GM12878 (cell line): ENCODE results near the gene COPS8. TPM values are rescaled to one million over a fixed set of nuclear protein-coding genes. Genes with fewer than 3 reads are reported as not detected.

Experiments used
- ATAC-seq: fragments of 200-7000 bp; cut with Tn5 transposase; 3 replicates; pipeline ENCODE4 v1.9.1; 2020; ENCODE audit warnings: mild to moderate bottlenecking, moderate library complexity
- BruUV-seq: library from RNA; stranded (reverse); fragments of 400-500 nt; replicated peaks from 2 replicates; lab custom pipeline; 2021; lab: Mats Ljungman, UMichigan
- CTCF ChIA-PET: fragments of 300-600 bp; sonication (Branson Sonifier 250); formaldehyde crosslinking; extraction: SDS; loops from one replicate; lab custom pipeline; 2021; ENCODE audit warnings: inconsistent platforms; lab: Yijun Ruan, JAX
- POLR2A ChIA-PET: fragments of 350-600 bp; formaldehyde crosslinking; extraction: SDS; loops from one replicate; lab custom pipeline; 2021; ENCODE audit warnings: inconsistent platforms; lab: Charles Lee
- RAD21 ChIA-PET: fragments of 300-600 bp; sonication (Branson Sonifier 250); formaldehyde crosslinking; loops from one replicate; lab custom pipeline; 2023; ENCODE audit warnings: antibody characterized with exemption; ENCODE audit not compliant: unreplicated experiment; lab: Charles Lee
- SMC1A ChIA-PET: fragments of 300-600 bp; sonication (Branson Sonifier 250); formaldehyde crosslinking; loops from one replicate; lab custom pipeline; 2023; ENCODE audit not compliant: unreplicated experiment, uncharacterized antibody; lab: Charles Lee
- DNase-seq: peaks from one replicate; pipeline ENCODE4 v3.0.0-alpha.2; 2011; ENCODE audit warnings: low read depth, low spot score
- FAIRE-seq: peaks from 3 replicates; lab custom pipeline; 2011; peaks lifted over from hg19 to GRCh38; lab: Jason Lieb, UNC
- H2AFZ ChIP-seq: 2 replicates; pipeline ENCODE4 v1.6.0; 2011; ENCODE audit warnings: low read depth, low read length, control low read depth; ENCODE audit not compliant: control insufficient read depth
- H3K27ac ChIP-seq: 2 replicates; pipeline ENCODE4 v1.5.1; 2011; ENCODE audit warnings: control low read depth; ENCODE audit not compliant: control insufficient read depth, insufficient read depth
- H3K27me3 ChIP-seq, 2 experiments: replicated peaks in 1 of 2; 2 replicates each; pipeline versions ENCODE4 v1.6.0 to v1.6.1; 2011; ENCODE audit warnings: low read length in 1 of 2; ENCODE audit not compliant: control insufficient read depth in 2 of 2, insufficient read depth in 2 of 2
- H3K36me3 ChIP-seq, 2 experiments: 2 replicates each; pipeline ENCODE4 v1.5.1; 2011; ENCODE audit warnings: low read length in 1 of 2; ENCODE audit not compliant: control insufficient read depth in 2 of 2, insufficient read depth in 2 of 2
- H3K4me1 ChIP-seq: 2 replicates; pipeline ENCODE4 v1.6.1; 2011; ENCODE audit warnings: mild to moderate bottlenecking, low read length, moderate library complexity, mixed read lengths; ENCODE audit not compliant: control insufficient read depth, insufficient read depth
- H3K4me2 ChIP-seq: 2 replicates; pipeline ENCODE4 v1.6.0; 2011; ENCODE audit warnings: control low read depth; ENCODE audit not compliant: control insufficient read depth, insufficient read depth
- H3K4me3 ChIP-seq: fragments of 200-600 bp; sonication (generic); 2 replicates; pipeline ENCODE4 v1.5.1; 2016
- H3K79me2 ChIP-seq: 2 replicates; pipeline ENCODE4 v1.6.0; 2011; ENCODE audit warnings: low read length; ENCODE audit not compliant: control insufficient read depth, insufficient read depth
- H3K9ac ChIP-seq: 2 replicates; pipeline ENCODE4 v1.8.0; 2011; ENCODE audit warnings: low read length, control low read depth, mixed read lengths; ENCODE audit not compliant: control insufficient read depth, insufficient read depth
- H3K9me3 ChIP-seq: replicated peaks from 3 replicates; pipeline ENCODE4 v1.5.1; 2011; ENCODE audit warnings: mild to moderate bottlenecking, low read length; ENCODE audit not compliant: control insufficient read depth, insufficient read depth
- H4K20me1 ChIP-seq: 2 replicates; pipeline ENCODE4 v1.6.0; 2011; ENCODE audit not compliant: control insufficient read depth, insufficient read depth
- IKZF2 ChIP-seq, 2 experiments: fragments of 450-650 bp; IDR thresholded peaks; 2 replicates each; pipeline ENCODE4 v1.6.1; 2017; ENCODE audit warnings: mild to moderate bottlenecking in 2 of 2, moderate library complexity in 2 of 2
- KLF5 ChIP-seq: fragments of 450-650 bp; IDR thresholded peaks from 2 replicates; pipeline ENCODE4 v1.6.1; 2014; ENCODE audit warnings: mild to moderate bottlenecking; ENCODE audit not compliant: partially characterized antibody
- TAF1 ChIP-seq: IDR thresholded peaks from 2 replicates; pipeline ENCODE4 v1.6.1; 2011; ENCODE audit warnings: mild to moderate bottlenecking, low read depth, low read length, borderline replicate concordance
- WGBS: methylation state at CpG from one replicate; pipeline ENCODE4 v1.1.6; 2016; ENCODE audit warnings: low lambda C conversion rate; ENCODE audit not compliant: insufficient replicate concordance, insufficient coverage; ENCODE audit errors: missing lambda C conversion rate; 5-methylcytosine and 5-hydroxymethylcytosine counted together
- in situ Hi-C: fragments of 300-500 bp; cut with MboI; formaldehyde crosslinking; loops from 9 replicates; pipeline ENCODE4 v1.14.3; 2018; ENCODE audit warnings: mixed read lengths
- intact Hi-C: fragments of 100-400 bp; cut with micrococcal nuclease; formaldehyde crosslinking; loops from one replicate; pipeline ENCODE4 v1.14.2; 2022; ENCODE audit not compliant: unreplicated experiment
- polyA plus RNA-seq, 11 experiments: library from polyadenylated mRNA; depleted of rRNA in 4 of 11; unstranded in 6 of 11; stranded (reverse) in 5 of 11; fragments of >200 nt; fragmentation: Nextera tagmentation in 4 of 11; fragmentation: Illumina TruSeq in 1 of 11; extraction: Ambion mirVana in 4 of 11; extraction: Trizol in 1 of 11; gene quantifications; 1 replicate in 1 of 11; 2 replicates in 10 of 11; pipeline versions ENCODE4 v1.2.1 to v1.2.3, GENCODE V29; 2011 to 2016; ENCODE audit warnings: inconsistent platforms in 2 of 11, missing spikeins in 2 of 11, low read depth in 1 of 11
- total RNA-seq, 4 experiments: library from RNA; depleted of rRNA in 3 of 4; stranded (reverse); fragments of >200 nt in 3 of 4; fragmentation: Illumina TruSeq in 1 of 4; extraction: Trizol in 1 of 4; gene quantifications; 2 replicates each; pipeline versions ENCODE4 v1.2.1 to v1.2.3, GENCODE V29; 2013 to 2021
- TF ChIP-seq, protein P1 (sequence below): fragments of 450-650 bp; IDR thresholded peaks from 2 replicates; pipeline ENCODE4 v1.6.1; 2017; ENCODE audit warnings: mild to moderate bottlenecking

Gene COPS8
- total and polyA plus RNA-seq, 10 of the 15 experiments (the other 5 are each of a cell fraction or from before 2014, with no cell fraction given): 44.0 to 134 (median 107) TPM

DNA sequence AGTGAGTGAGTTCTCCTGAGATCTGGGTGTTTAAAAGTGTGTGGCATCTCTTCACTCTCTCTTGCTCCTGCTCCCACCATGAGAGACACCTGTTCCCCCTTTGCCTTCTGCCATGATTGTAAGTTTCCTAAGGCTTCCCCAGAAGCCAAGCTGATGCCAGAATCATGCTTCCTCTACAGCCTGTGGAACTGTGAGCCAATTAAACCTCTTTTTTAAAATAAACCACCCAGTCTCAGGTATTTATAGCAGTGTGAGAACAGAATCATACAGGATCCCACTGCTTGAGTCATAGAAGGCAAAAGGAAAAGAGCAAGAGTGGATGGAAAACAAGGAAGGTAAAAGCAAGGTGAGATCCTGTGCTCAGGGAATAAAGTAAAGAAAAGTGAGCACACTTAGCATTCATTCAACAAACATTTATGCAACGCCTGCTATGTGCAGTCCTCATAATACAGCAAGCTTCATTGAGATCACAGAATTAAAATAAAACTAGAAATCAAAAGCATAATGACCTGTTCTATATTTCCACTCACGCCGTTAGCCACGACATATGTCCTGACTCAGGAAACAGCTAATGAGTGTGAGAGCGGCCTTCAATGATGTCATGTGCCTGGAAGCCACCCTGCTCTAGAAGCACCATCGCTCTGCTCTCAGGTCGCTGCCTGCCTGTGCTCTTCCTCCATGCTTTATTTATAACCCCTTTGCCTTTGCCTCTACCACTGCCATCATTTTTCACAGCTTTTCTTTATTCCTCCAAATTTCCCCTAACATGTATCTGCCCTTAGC is 11.3 kb upstream of the COPS8 start:
- no peak for FAIRE-seq
- SMC1A ChIA-PET: interaction anchor here (0.6 to 5.0 kb wide), 5 partner anchors 10 to 692 kb away, joined by 3 to 16 read pairs (median 3); partner anchors contain the start of genes ACKR3 and COPS8

More for the DNA sequence above, 11.3 kb upstream of the COPS8 start:
- no peak overlapping the region for H3K9ac ChIP-seq
- ChIA-PET CTCF (interaction anchor here (0.6 to 3.6 kb wide), 7 partner anchors 11 to 1308 kb away, joined by 3 to 20 read pairs (median 4); partner anchors contain the start of gene COPS8), POLR2A (interaction anchor here (0.9 kb wide), 1 partner anchor 11 kb away, joined by 3 read pairs; the partner anchor contains the start of gene COPS8), RAD21 (no interaction called here)
- no TSS peak for BruUV-seq
- no peaks in the 10 kb centered on the region for H3K27me3 ChIP-seq
- no peaks in the 10 kb centered on the region for H3K36me3 ChIP-seq
- H3K79me2 ChIP-seq: no peaks in the 10 kb centered on the region
- H3K9me3 ChIP-seq: no peaks in the 10 kb centered on the region
- H3K4me1 ChIP-seq: no peaks in the 10 kb centered on the region
- no peak overlapping the region for H2AFZ ChIP-seq
- ATAC-seq (no peak), DNase-seq (no peak)
- H4K20me1 ChIP-seq: 0 out of 2 replicates have a peak, but pooled peaks cover 2% of the 10 kb centered on the region
- no peak overlapping the region for H3K4me3 ChIP-seq
- intact Hi-C loops: no loop called here
- 61% methylated on average over 7 of the region's 7 CpGs for WGBS
- no peak for TF ChIP-seq IKZF2 (IDR thresholded peaks at IDR 0.05)
- TF ChIP-seq, protein P1, sequence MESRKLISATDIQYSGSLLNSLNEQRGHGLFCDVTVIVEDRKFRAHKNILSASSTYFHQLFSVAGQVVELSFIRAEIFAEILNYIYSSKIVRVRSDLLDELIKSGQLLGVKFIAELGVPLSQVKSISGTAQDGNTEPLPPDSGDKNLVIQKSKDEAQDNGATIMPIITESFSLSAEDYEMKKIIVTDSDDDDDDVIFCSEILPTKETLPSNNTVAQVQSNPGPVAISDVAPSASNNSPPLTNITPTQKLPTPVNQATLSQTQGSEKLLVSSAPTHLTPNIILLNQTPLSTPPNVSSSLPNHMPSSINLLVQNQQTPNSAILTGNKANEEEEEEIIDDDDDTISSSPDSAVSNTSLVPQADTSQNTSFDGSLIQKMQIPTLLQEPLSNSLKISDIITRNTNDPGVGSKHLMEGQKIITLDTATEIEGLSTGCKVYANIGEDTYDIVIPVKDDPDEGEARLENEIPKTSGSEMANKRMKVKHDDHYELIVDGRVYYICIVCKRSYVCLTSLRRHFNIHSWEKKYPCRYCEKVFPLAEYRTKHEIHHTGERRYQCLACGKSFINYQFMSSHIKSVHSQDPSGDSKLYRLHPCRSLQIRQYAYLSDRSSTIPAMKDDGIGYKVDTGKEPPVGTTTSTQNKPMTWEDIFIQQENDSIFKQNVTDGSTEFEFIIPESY: no peak
- no peak for TF ChIP-seq TAF1
- no peak for TF ChIP-seq KLF5
- H3K4me2 ChIP-seq: no peak overlapping the region
- in situ Hi-C loops: loop anchor here (5.0 kb wide), 3 partner anchors 562 to 1297 kb away; no protein-coding TSS in a partner anchor
- H3K27ac ChIP-seq: no peak overlapping the region
